Daoy (cell line): ENCODE measurements around the gene FGF7. TPM values are rescaled to one million over a fixed set of nuclear protein-coding genes. Genes with fewer than 3 reads are reported as not detected.
"Not testable (repeated sequence)": the region's sequence is repeated elsewhere in the genome, so short reads cannot be mapped to it uniquely, and the experiment has no call there.

Source experiments
- DNase-seq: peaks from one replicate; pipeline ENCODE4 v3.0.0-alpha.2; 2015; ENCODE audit warnings: low read depth
- total RNA-seq: library from RNA; depleted of rRNA; stranded (reverse); fragments of >200 nt; shearing (Covaris generic); gene quantifications from 2 replicates; pipeline ENCODE4 v1.2.3, GENCODE V29; 2014

Gene FGF7
- total RNA-seq, 1 experiment from 2014 or later, result not detected

DNA sequence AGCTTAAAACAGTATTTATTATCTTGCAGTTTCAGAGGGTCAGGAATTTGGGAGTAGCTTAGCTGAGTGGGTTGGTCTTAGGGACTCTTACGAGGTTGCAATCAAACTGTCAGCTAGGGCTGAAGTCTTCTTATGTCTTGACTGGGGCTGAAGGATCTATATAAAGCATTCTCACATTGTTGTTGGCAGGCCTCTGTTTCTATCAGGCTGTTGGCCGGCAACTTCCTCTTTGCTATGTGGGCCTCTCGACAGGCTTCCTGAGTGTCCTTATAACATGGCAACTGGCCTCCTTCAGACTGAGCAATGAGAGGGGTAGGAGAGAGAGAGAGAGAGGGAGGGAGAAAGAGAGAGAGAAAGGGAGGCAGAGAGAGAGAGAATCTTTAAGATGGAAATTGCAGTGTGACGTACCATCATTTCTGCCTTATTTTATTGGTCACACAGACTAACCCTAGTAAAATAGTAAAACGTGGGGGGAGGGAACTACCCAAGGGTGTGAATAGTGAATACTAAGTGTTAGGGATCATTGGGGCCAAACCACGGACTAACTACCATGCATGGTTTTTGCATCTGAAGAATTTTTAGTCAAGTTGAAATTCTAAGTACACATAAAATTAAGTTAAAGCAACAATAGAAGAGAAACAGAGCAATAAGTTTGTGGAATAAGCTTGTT is 16.1 kb downstream of the FGF7 start:
- no peak for DNase-seq

DNA sequence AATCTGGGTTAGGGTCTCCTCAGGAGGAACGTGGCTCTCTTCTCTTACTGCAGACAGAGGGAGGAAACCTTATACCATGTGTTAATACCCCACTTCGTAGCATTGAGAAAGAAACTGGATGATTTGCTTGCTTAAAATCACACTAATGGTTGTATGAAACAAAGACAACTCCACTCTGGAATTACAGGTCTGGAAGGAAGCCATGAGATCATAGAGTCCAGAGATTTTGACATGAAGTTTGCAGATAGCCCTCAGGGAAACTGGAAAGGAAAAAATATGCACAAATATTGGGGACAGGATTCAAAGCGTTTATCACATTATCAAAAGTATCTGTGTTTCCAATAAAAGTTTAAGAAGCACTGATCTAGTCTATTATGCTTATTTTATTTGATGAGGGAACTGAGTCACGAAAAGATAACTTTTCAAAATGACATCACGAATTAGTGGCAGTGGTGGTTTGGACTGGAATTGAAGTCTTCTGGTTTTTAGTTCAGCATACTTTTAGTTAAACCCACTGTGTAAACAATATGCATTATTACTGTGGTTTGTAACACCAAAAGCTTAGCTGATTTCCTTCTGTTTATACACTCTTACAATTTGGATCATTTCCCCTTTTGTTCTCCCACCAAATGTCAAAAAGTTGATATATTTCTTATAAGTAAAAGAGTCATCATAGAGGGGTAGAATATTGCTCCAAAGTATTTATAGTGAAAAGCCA is 16.8 kb downstream of the FGF7 start:
- no peak for DNase-seq

DNA sequence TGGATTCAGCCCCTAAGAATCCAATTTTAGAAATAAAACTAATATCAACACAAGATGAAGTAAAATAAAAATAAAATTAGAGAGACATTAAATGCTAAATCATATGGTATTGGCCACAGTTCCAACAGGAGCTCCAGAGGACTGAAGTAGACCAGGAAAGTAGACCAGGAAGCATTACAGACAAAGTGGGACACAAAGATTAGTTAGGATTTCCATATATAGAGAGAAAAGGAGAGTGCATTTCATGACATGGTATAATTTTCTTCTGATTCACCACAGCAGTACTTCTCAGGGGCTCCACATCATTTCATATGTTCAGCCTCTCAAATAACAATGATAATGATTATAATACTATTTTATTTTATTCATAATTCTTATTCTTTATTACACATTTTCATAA is 18.3 kb downstream of the FGF7 start:
- DNase-seq, result no peak

DNA sequence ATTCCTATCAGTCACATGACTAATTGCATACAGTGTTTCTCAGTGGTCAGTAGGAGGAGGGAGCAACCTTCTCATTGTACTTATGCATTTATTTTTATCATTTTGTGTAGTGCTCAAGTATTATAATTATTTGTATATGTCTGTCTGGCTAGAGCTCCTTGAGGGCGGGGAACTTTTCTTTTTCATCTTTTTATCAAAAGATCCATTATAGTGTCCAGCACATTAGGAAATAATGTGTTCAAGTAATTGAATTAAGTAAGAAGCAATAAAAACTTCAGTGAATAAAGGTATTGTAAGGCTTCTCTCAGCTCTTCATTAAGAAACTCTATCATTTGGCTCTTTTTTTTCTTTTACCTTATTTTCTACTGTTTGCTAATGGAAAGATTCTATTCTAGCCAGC is 18.8 kb downstream of the FGF7 start:
- DNase-seq, result no peak

DNA sequence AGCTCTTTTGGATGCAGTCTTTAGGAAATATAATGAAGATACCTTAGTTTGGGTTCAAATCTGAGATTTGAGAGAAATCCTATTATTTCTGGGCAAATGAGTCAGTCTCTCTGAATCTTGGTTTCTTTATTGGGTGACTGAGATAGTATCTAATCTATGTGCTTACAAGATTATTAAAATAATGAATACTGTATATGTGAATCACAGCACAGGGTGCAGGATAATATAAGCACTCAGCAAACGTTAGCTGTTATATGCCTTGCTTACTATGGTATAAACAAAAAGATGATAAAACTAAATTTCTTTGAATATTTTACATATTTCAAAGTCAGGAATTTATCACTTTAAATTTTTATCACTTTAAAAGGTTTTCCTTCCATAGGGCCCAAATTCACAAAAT is 29.6 kb downstream of the FGF7 start:
- no peak for DNase-seq

DNA sequence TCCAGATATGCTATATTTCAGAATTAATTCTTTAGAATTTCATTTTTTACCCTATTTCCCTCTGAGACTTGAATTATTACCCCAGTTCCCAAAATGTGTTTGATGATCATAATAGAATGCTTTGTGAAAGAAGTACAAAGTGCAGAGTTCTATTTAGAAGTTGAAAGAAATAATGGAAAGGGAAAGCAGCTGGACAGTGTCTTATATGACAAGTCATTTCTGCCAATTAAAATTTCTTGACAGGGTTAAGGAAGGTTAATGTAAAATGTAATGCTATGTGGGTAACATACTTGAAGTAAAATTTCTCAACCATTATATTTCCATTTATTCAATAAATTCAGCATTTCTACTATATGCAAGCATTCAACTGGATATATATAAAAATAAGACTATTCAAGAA is 33.1 kb downstream of the FGF7 start:
- no peak for DNase-seq

DNA sequence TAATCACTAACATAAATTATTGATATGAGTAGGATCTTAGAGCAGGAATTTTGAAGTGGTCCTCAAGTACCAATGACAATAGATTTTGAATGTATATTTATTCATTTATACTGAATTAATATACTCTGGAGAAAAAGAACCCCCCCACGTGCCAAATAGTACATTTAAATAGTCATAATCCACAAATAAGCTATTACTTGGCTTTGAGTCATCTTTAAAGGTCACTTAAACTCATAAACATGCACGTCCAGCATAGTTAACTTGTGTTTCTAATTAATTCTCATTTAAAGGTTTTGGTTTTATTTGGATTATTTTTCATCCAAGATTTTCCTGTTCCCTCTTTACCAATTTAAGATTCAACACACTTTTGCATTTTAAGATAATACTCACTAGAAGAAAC is 35.1 kb downstream of the FGF7 start:
- DNase-seq, result no peak

DNA sequence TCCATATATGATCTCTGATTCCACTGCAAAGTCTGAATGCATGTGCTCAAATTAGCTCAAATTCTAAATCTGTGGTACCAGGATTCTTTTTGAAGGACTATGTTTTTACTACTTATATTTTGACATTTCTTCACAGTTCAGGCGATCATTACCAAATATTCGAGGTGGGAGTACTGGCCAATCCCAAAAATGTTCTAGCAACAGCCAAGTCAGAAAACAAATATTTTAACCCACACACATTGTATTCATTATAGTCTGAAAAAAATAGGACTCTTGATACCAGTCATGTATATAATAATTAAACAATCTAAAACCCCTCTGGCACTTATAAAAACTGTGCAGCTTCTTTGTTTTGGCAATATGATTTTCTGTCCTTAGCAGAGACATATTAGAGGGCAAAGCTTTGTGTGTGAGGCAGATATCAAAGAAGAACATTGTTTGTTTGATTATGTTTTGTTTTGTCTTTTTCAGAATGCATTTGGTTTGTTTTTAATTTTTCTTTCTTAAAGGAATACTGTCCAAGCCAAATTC is 37.4 kb downstream of the FGF7 start:
- DNase-seq, result no peak

DNA sequence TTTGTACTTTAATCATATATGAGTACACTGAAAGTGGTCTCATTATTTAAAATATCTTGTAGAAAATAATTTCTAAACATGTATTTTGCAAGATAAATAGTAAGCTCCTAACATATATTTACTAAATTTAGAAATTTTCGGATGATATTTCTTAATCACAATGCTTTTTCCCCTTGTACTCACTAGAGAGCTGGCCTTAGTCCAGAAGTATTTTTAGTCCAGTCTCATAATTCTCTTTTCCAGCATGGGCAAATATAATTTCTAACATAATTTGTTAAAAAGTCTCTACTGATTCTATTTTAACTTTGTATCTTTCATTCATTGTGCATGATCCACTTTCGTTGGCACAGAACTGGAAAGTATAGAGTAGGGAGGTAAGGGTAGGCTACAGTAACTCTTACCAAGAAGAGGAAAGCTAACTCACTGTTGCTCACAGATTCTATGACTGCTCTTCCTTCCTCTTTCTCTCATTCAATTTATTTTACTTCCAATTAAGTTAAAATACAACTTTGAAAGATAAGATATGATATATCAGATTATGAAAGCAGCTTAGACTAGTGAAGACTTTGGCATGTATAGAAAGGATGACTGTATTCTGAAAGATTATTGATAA is 39.3 kb downstream of the FGF7 start:
- no peak for DNase-seq

DNA sequence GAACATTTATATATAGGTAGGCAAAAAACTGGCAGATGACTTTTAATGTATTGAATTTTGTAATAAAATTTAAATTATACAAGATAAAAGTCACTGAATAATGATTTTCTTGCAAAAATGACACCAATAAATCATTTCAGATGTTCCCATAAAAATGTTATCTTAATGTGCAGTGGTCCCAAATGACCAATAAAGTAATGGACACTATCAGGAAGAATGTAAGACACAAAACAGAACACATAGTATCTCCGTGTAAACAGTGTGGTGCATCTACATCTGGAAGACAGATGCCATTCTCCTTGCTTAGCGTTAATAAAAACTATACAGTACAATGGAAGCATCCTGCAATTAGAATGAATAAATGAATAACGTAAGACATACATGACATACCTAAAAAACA is 41.5 kb downstream of the FGF7 start:
- DNase-seq, result no peak

DNA sequence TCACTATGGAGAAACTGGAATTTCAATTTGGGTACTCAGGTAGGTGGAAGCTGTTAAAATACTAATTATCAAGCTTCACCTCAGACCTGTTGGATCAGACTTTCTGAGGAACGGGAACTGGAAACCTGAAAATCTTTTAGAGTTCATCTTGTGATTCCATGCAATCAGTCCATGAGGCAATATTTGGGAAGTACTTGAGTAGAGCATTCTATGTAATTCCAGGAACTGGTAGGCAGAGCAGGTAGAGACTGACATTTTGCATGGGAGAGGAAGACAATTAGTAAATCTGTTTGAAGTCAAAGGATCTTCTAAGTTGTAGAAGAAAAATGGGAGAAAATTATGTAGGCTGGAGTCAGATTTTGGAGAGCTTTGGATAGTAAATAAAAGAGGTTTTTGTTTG is 43.1 kb downstream of the FGF7 start:
- DNase-seq, result no peak

DNA sequence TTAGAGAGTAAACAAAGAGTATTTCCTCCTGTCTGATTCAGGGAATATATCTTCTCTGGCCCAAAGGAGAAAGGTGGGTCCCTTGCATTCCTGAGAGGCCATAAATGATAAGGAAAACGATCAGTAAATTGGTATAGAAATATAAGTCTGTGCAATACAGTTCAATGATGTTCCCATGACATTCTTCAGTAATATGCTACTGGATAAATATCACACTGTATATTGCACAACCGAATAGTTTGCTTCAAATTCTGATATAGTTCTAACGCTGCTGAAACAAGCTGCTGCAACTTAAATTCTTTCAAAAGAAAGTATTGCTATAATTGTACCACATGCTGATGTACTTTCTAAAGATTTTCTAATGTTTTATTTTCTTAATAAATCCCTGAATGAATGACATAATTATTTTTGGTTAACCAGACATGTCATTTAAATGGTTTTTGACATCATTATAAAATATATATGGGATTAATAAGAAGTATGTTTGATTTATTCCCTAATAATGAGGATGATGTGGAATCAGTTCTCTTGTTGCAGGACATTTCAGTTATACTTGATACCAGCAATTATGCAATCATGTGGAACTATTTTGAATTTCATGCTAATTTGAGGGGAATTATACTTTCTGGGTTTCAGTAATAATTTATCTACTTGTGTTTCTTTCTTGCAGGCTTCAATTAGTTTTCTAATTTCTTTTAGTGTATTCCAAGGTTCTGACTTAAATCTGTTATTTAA is 44.9 kb downstream of the FGF7 start:
- no peak for DNase-seq

DNA sequence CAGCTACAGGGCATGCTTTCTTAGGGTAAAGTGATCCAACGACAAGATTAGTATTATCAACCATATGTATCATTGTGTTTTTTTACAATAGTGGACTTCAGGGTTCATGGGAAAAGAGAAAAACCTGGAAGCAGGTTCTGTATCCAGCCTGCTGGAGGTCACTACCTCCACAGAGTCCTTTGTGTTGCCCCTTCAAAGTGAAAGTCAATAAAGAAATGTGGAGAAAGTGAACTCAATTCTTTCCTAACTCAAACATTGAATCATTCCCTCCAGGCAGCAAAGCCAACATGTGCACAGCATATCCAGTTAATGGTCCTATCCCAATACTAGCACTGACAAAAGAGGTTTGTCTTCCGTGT is 45.4 kb downstream of the FGF7 start:
- no peak for DNase-seq

DNA sequence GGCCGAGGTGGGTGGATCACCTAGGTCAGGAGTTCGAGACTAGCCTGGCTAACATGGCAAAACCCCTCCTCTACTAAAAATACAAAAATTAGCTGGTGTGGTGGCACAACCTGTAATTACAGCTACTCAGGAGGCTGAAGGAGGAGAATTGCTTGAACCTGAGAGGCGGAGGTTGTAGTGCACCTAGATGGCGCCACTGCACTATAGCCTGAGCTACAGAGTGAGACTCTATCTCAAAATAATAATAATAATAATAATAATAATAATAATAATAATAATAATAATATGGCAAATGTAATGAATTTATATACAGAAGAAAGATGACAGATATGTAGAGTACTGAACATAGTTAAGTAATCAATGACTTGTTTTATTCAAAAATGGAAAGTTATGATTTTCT is 48.2 kb downstream of the FGF7 start:
- not testable (repeated sequence) for DNase-seq

DNA sequence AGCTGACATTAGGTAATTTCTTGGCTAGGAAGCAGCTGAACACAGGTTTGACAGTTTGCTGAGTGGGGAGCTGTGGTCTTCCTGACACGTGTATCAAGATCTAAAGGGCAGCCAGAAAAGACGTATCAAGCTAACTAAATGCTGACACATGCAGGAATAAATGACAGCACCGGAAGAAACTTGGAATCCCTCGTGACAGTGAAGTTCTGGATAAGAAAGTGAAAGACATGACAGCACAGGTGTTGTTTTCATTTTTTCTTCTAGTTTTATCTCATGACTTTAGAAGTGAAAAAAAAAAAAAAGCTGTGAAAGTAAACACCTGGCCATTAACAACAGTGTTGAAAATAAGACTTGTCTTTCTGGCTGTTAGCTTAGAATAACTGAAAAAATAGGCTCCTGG is 48.7 kb downstream of the FGF7 start:
- DNase-seq, result no peak

DNA sequence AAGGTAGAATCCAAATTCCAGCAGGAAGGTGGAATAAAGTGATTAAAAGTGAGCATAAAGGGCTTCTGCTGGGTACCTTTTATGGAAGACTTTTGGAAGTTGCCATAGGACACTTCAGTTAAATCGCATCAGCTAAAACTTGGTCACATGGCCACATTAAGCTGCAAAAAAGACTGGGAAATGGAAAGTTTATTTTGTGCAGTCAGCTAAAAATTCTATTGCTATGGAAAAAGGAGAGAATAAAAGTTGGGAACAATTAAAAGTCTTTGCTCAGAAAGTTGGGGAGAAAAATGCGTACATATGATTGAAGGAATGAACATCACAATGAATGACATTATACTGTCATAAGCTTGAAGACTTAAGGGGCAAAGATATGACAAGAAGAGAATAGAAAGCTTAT is 49.3 kb downstream of the FGF7 start:
- no peak for DNase-seq

DNA sequence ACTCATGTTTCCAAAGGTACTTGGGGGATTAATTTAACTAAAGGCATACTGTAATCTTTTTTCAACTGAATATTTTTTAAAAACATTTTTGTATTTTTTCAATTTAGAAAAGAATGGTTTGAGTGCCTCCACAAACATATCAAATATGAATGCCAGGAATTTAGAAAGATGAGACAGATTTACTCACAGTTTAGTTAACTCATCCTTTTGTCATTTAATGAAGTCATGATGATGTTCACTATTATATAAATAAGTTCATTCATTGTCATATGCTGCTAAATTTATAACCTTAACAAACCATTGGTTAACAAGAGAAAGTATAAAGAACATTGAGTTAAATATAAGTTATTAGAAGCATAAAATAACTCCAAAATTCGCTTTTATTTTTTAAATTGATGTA is 50.0 kb downstream of the FGF7 start:
- DNase-seq, result no peak

DNA sequence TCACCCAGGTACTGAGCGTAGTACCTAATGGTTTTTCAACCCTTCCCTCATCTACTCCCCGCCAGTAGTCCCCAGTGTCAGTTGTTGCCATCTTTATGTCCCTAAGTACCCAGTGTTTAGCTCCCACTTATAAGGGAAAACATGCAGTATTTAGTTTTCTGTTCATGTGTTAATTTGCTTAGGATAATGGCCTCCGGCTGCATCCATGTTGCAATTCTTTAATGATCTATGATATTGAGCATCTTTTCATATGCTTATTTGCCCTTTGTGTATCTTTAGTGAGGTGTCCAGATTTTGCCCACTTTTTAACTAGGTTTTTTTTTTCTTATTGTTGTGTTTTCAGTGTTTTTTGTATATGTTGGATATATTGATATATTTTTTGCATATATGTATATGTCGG is 55.0 kb downstream of the FGF7 start:
- DNase-seq, result not testable (repeated sequence)

DNA sequence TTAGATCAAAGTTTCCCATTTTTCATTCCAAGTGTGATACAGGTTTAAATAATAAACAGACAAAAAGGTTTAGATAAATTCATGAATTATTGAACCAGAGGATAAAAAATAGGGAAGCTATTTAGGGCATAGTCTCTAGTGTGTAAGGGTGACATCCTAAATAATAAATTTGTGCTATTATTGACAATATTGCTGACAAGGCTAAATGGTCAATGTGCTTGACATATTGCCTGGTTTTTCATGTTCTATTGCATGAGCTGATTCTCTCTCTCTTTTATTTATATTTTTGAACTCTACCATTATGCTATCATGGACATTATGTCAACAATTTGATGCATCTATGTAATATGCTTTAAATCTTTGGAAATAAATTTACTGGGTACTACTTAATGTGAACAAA is 55.9 kb downstream of the FGF7 start:
- not testable (repeated sequence) for DNase-seq

DNA sequence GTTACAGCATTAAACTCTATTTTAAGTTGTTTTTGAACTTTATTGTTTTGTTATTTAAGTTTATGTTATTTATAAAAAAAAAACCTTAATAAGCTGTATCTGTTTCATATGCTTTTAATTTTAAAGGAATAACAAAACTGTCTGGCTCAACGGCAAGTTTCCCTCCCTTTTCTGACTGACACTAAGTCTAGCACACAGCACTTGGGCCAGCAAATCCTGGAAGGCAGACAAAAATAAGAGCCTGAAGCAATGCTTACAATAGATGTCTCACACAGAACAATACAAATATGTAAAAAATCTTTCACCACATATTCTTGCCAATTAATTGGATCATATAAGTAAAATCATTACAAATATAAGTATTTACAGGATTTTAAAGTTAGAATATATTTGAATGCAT is 62.4 kb downstream of the FGF7 start:
- not testable (repeated sequence) for DNase-seq

DNA sequence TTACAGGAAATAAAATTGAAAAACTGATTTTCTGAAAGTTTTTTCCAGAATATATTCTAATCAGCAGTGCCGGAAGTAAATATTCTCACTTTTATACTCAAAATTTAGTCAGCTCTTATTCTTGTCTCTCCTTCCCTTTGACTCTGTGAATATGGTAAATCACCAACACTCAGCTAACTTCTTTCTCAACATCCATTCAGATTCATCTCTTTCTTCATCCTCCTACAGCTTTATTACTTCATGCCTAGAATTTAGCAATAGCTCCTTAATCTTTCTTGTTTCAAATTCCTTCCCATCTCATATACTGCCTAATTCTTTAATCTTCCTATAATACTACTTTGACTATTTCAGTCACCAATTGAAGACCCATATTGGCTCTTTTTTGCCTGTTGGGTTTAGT is 67.9 kb downstream of the FGF7 start:
- no peak for DNase-seq

DNA sequence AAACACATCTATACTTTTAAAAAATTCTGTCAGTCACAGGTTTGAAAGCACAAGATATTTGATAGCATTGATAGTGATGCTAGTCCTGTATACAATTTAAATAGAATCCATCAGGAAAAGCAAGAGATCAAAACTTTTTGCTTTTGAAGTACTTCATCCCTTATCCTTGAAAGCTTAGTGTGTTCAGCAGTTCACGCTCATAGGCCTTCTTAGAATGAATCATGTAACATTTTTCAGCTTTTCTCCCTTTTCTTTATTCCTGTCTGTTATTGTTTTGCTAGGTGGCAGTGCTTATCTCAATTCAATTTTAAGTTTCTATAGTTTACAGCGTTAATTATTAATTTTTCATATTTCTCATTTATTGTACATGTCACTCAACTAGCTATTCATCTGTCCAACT is 69.1 kb downstream of the FGF7 start:
- no peak for DNase-seq

DNA sequence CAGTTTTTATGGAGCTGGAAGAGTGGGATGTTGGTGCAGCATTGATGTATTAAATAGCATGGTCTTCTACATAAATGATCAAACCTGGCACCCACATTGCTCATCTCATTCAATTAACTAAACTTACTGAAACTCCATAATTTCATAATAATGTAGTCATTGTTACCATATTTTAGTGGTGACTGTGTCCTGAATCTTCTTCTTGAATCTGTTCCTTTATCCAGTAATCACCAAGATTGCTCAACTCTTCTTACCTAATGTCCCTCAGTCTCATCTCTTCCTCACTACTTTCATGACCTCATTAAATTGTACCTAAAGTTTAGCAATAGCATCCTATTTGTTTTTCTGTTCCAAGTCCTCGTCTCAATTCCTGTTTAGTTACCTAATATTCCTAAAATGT is 69.8 kb downstream of the FGF7 start:
- no peak for DNase-seq
